ENCODE data around the gene JAZF1.

GRCh38 chr7:27810186-27810585 is 370.4 kb downstream of the JAZF1 start:
- TF ChIP-seq ZNF565 (CRISPR knock-in tag; conservative IDR thresholded peaks at IDR 0.05; ENCODE audit: low read depth) = no peak
- TF ChIP-seq PATZ1 (CRISPR knock-in tag; IDR thresholded peaks at IDR 0.05; ENCODE audit: borderline replicate concordance) = no peak
- no peak for TF ChIP-seq OSR1 (CRISPR knock-in tag; IDR thresholded peaks at IDR 0.05)
- no peak for TF ChIP-seq CREB5 (CRISPR knock-in tag; IDR thresholded peaks at IDR 0.05; ENCODE audit: low read depth)
- TF ChIP-seq PPARA (CRISPR knock-in tag; IDR thresholded peaks at IDR 0.05; ENCODE audit: borderline replicate concordance) = no peak
- no peak for TF ChIP-seq ISL1 (CRISPR knock-in tag; IDR thresholded peaks at IDR 0.05)
- TF ChIP-seq BACH2 (CRISPR knock-in tag; IDR thresholded peaks at IDR 0.05; ENCODE audit: borderline replicate concordance) = no peak
- TF ChIP-seq ESRRG (CRISPR knock-in tag; IDR thresholded peaks at IDR 0.05) = no peak
- TF ChIP-seq ARNTL (CRISPR knock-in tag; IDR thresholded peaks at IDR 0.05; ENCODE audit: borderline replicate concordance, low read depth) = no peak
- TF ChIP-seq TCF4 (CRISPR knock-in tag; IDR thresholded peaks at IDR 0.05; ENCODE audit: borderline replicate concordance) = no peak
- TF ChIP-seq ZFP30 (CRISPR knock-in tag; IDR thresholded peaks at IDR 0.05) = no peak
- TF ChIP-seq RARB (CRISPR knock-in tag; IDR thresholded peaks at IDR 0.05) = no peak
- no peak for TF ChIP-seq ZFP3 (CRISPR knock-in tag; IDR thresholded peaks at IDR 0.05)
